Aorta (tissue), 5 donors: ENCODE measurements around the gene BEAN1. TPM values are rescaled to one million over a fixed set of nuclear protein-coding genes. Genes with fewer than 3 reads are reported as not detected.
"Not testable (repeated sequence)": the region's sequence is repeated elsewhere in the genome, so short reads cannot be mapped to it uniquely, and the experiment has no call there.

Experiments
- ATAC-seq: fragments of 200-7000 bp; cut with Tn5 transposase; one replicate; pipeline ENCODE4 v1.9.1; 2022; ENCODE audit warnings: moderate library complexity; ENCODE audit not compliant: low FRiP score
- DNase-seq, 2 donors: peaks; one replicate each; pipeline ENCODE4 v3.0.0-alpha.2; 2020
- H3K27ac ChIP-seq, 2 donors: one replicate each; pipeline ENCODE4 v1.5.1; 2013; ENCODE audit warnings: low read length in 2 of 2, mild to moderate bottlenecking in 2 of 2, moderate library complexity in 2 of 2, control low read depth in 1 of 2, inconsistent platforms in 1 of 2, low read depth in 1 of 2
- H3K27me3 ChIP-seq, 2 donors: one replicate each; pipeline ENCODE4 v1.6.1; 2013; ENCODE audit warnings: control low read depth in 1 of 2, low read length in 1 of 2, mild to moderate bottlenecking in 1 of 2, moderate library complexity in 1 of 2; ENCODE audit not compliant: insufficient read depth in 2 of 2, control insufficient read depth in 1 of 2
- H3K36me3 ChIP-seq, 2 donors: one replicate each; pipeline ENCODE4 v1.6.1; 2013; ENCODE audit warnings: control low read depth in 1 of 2, low read length in 1 of 2, mild to moderate bottlenecking in 1 of 2; ENCODE audit not compliant: insufficient read depth in 2 of 2, control insufficient read depth in 1 of 2
- H3K4me1 ChIP-seq, 2 donors: one replicate each; pipeline ENCODE4 v1.6.1; 2013; ENCODE audit warnings: low read length in 2 of 2, control low read depth in 1 of 2, mild to moderate bottlenecking in 1 of 2, moderate library complexity in 1 of 2; ENCODE audit not compliant: insufficient read depth in 2 of 2, control insufficient read depth in 1 of 2
- H3K4me3 ChIP-seq, 2 donors: one replicate each; pipeline ENCODE4 v1.5.1; 2013; ENCODE audit warnings: low read length in 2 of 2, control low read depth in 1 of 2, mild to moderate bottlenecking in 1 of 2
- H3K9me3 ChIP-seq: one replicate; pipeline ENCODE4 v1.6.1; 2013; ENCODE audit warnings: mild to moderate bottlenecking, low read length; ENCODE audit not compliant: control insufficient read depth
- WGBS, 2 donors: extraction: QIAGEN DNeasy Blood & Tissue Kit; methylation state at CpG; one replicate each; pipeline ENCODE4 v1.1.7; 2013; 5-methylcytosine and 5-hydroxymethylcytosine counted together
- intact Hi-C, 2 donors: fragments of 100-400 bp; cut with DNase I; formaldehyde crosslinking; loops; one replicate each; pipeline versions ENCODE4 v1.14.2 to v1.15.0; 2022
- polyA plus RNA-seq, 2 donors: library from polyadenylated mRNA; stranded (reverse); fragments of 200-250 nt; gene quantifications; one replicate each; pipeline ENCODE4 v1.2.3, GENCODE V29; 2013
- total RNA-seq, 2 donors: library from RNA; stranded (reverse); fragmentation: NEBNext Ultra II Directional; extraction: Animal tissue kit (Norgen Biotek cat#: 25700); gene quantifications; one replicate each; pipeline ENCODE4 v1.2.1, GENCODE V29; 2021
- donor health status: healthy with polysubstance abuse.
- donor health status: Bipolar disorder and iron deficiency.
- donor health status: DM: no; HTN: no; CAD: no.
- donor health status: DM: no; HTN: no; CAD: no.
- donor health status: DM: yes; HTN: yes; CAD: no.

The BEAN1 gene
- total and polyA plus RNA-seq, 4 donors: 0.13 to 1.8 (median 0.46) TPM

- H3K4me3 ChIP-seq: no peak overlapping the region
- no peaks in the 10 kb centered on the region for H3K27me3 ChIP-seq
- WGBS, 2 donors: 88 to 95% methylated on average over 5 of the region's 5 CpGs
- DNase-seq (peak in 1 of 2 donors; percentile 9), ATAC-seq (no peak)
- intact Hi-C loops: no loop called here
- H3K27ac ChIP-seq: no peak overlapping the region
- H3K4me1 ChIP-seq: no peaks in the 10 kb centered on the region
- H3K9me3 ChIP-seq: no peaks in the 10 kb centered on the region
- no peaks in the 10 kb centered on the region for H3K36me3 ChIP-seq
Observed at GRCh38 chr16:66458292-66458691, 31.2 kb downstream of the BEAN1 start.

GRCh38 chr16:66458853-66459252 lies 31.8 kb downstream of the BEAN1 start:
- H3K27ac ChIP-seq: no peak overlapping the region
- intact Hi-C loops: no loop called here
- H3K4me3 ChIP-seq: no peak overlapping the region
- no peak for ATAC-seq
- H3K36me3 ChIP-seq: no peaks in the 10 kb centered on the region
- no peaks in the 10 kb centered on the region for H3K27me3 ChIP-seq
- WGBS, 2 donors: 77 to 83% methylated on average over 7 of the region's 7 CpGs
- peak in 1 of 2 donors; percentile 61 for DNase-seq
- H3K4me1 ChIP-seq: no peaks in the 10 kb centered on the region
- H3K9me3 ChIP-seq: no peaks in the 10 kb centered on the region

- no peaks in the 10 kb centered on the region for H3K9me3 ChIP-seq
- H3K36me3 ChIP-seq: no peaks in the 10 kb centered on the region
- no peaks in the 10 kb centered on the region for H3K4me1 ChIP-seq
- WGBS, 2 donors: 22 to 29% methylated on average over 5 of the region's 5 CpGs
- DNase-seq: peak in 1 of 2 donors; percentile 57
- ATAC-seq: no peak
- H3K4me3 ChIP-seq: no peak overlapping the region
- intact Hi-C loops: no loop called here
- H3K27me3 ChIP-seq: no peaks in the 10 kb centered on the region
- H3K27ac ChIP-seq: no peak overlapping the region
Observed at GRCh38 chr16:66459878-66460277, 32.8 kb downstream of the BEAN1 start.

GRCh38 chr16:66460703-66461102 lies 33.6 kb downstream of the BEAN1 start:
- WGBS, 2 donors: 82 to 92% methylated on average over 1 of the region's 1 CpG
- DNase-seq (no peak), ATAC-seq (no peak)
- intact Hi-C loops: no loop called here
- Histone ChIP-seq H3K36me3 (no peaks in the 10 kb centered on the region), H3K4me1 (no peaks in the 10 kb centered on the region), H3K9me3 (no peaks in the 10 kb centered on the region), H3K27ac (no peak overlapping the region), H3K27me3 (no peaks in the 10 kb centered on the region), H3K4me3 (no peak overlapping the region)

- no peak overlapping the region for H3K4me3 ChIP-seq
- no peaks in the 10 kb centered on the region for H3K4me1 ChIP-seq
- ATAC-seq (no peak), DNase-seq (no peak)
- H3K9me3 ChIP-seq: no peaks in the 10 kb centered on the region
- no peaks in the 10 kb centered on the region for H3K27me3 ChIP-seq
- H3K27ac ChIP-seq: no peak overlapping the region
- 20 to 23% methylated on average over 1 of the region's 1 CpG for WGBS, 2 donors
- H3K36me3 ChIP-seq: no peaks in the 10 kb centered on the region
- intact Hi-C loops: no loop called here
Observed at GRCh38 chr16:66462912-66463311, 35.8 kb downstream of the BEAN1 start.

- H3K27ac ChIP-seq, H3K36me3 ChIP-seq, ATAC-seq, DNase-seq, H3K4me3 ChIP-seq, intact Hi-C loops, H3K4me1 ChIP-seq, H3K27me3 ChIP-seq, H3K9me3 ChIP-seq: not testable (repeated sequence)
- WGBS, 2 donors: 95% methylated on average over 6 of the region's 6 CpGs
Observed at GRCh38 chr16:66465946-66466345, 38.9 kb downstream of the BEAN1 start.

- DNase-seq, H3K9me3 ChIP-seq, H3K36me3 ChIP-seq, H3K27me3 ChIP-seq, H3K27ac ChIP-seq, intact Hi-C loops, H3K4me1 ChIP-seq, H3K4me3 ChIP-seq, ATAC-seq: not testable (repeated sequence)
- 92 to 94% methylated on average over 6 of the region's 6 CpGs for WGBS, 2 donors
Observed at GRCh38 chr16:66466636-66467035, 39.5 kb downstream of the BEAN1 start.

- no peaks in the 10 kb centered on the region for H3K27me3 ChIP-seq
- 93 to 98% methylated on average over 5 of the region's 5 CpGs for WGBS, 2 donors
- H3K9me3 ChIP-seq: no peaks in the 10 kb centered on the region
- DNase-seq: peak in 1 of 2 donors; percentile 60
- no peaks in the 10 kb centered on the region for H3K4me1 ChIP-seq
- ATAC-seq: no peak
- H3K4me3 ChIP-seq: no peak overlapping the region
- H3K36me3 ChIP-seq: no peaks in the 10 kb centered on the region
- intact Hi-C loops: no loop called here
- no peak overlapping the region for H3K27ac ChIP-seq
Observed at GRCh38 chr16:66467611-66468010, 40.5 kb downstream of the BEAN1 start.

GRCh38 chr16:66468321-66468965 lies 41.3 kb downstream of the BEAN1 start:
- ATAC-seq (no peak), DNase-seq (peak in 1 of 2 donors; percentile 50)
- 88 to 89% methylated on average over 11 of the region's 11 CpGs for WGBS, 2 donors
- H3K9me3 ChIP-seq: no peaks in the 10 kb centered on the region
- no peak overlapping the region for H3K4me3 ChIP-seq
- no peaks in the 10 kb centered on the region for H3K27me3 ChIP-seq
- H3K27ac ChIP-seq: no peak overlapping the region
- intact Hi-C loops: no loop called here
- no peaks in the 10 kb centered on the region for H3K36me3 ChIP-seq
- no peaks in the 10 kb centered on the region for H3K4me1 ChIP-seq
